GM23338 (cell line): ENCODE results near the gene TTC38.

ENCODE experiments used
- CREB1 ChIP-seq: fragments of 250-450 bp; sonication (Bioruptor Pico); IDR thresholded peaks from 2 replicates; pipeline ENCODE4 v1.5.0; 2020; ENCODE audit warnings: low read depth, mild to moderate bottlenecking, moderate library complexity
- CTCF ChIP-seq, 2 experiments: fragments of 200-600 bp in 1 of 2; sonication (generic) in 1 of 2; conservative IDR thresholded peaks; 2 replicates each; pipeline versions ENCODE4 v1.5.1 to v1.6.1; 2016 to 2017; ENCODE audit warnings: antibody characterized with exemption in 2 of 2, low read depth in 2 of 2, mild to moderate bottlenecking in 2 of 2, moderate library complexity in 1 of 2
- ETS1 ChIP-seq: IDR thresholded peaks from 2 replicates; pipeline ENCODE4 v1.6.1; 2016; ENCODE audit warnings: antibody characterized with exemption
- EZH2 ChIP-seq: fragments of 200-600 bp; sonication (generic); IDR thresholded peaks from one replicate; pipeline ENCODE4 v1.8.0; 2017; ENCODE audit warnings: antibody characterized with exemption, mild to moderate bottlenecking, low read depth; ENCODE audit not compliant: unreplicated experiment
- EZH2phosphoT487 ChIP-seq: fragments of 200-600 bp; sonication (generic); IDR thresholded peaks from one replicate; pipeline ENCODE4 v1.8.1; 2018; ENCODE audit warnings: antibody characterized with exemption; ENCODE audit not compliant: unreplicated experiment
- JUNB ChIP-seq: IDR thresholded peaks from one replicate; pipeline ENCODE4 v1.6.1; 2016; ENCODE audit warnings: antibody characterized with exemption; ENCODE audit not compliant: unreplicated experiment
- POLR2AphosphoS5 ChIP-seq: IDR thresholded peaks from 2 replicates; pipeline ENCODE4 v1.6.1; 2016; ENCODE audit warnings: antibody characterized with exemption, low read depth
- REST ChIP-seq: IDR thresholded peaks from one replicate; pipeline ENCODE4 v1.6.1; 2018; ENCODE audit warnings: antibody characterized with exemption; ENCODE audit not compliant: unreplicated experiment
- STAT1 ChIP-seq: IDR thresholded peaks from one replicate; pipeline ENCODE4 v1.6.1; 2016; ENCODE audit warnings: antibody characterized with exemption; ENCODE audit not compliant: unreplicated experiment
- ZNF114 ChIP-seq: fragments of 250-450 bp; sonication (Bioruptor Pico); IDR thresholded peaks from 2 replicates; pipeline ENCODE4 v1.5.0; 2020; ENCODE audit warnings: mild to moderate bottlenecking, moderate library complexity
- ZNF331 ChIP-seq: fragments of 250-450 bp; sonication (Bioruptor Pico); IDR thresholded peaks from 2 replicates; pipeline ENCODE4 v1.5.0; 2020; ENCODE audit warnings: low read depth, mild to moderate bottlenecking, moderate library complexity
- ZNF462 ChIP-seq: fragments of 250-450 bp; sonication (Bioruptor Pico); IDR thresholded peaks from 2 replicates; pipeline ENCODE4 v1.5.0; 2020; ENCODE audit warnings: mild to moderate bottlenecking, moderate library complexity

DNA sequence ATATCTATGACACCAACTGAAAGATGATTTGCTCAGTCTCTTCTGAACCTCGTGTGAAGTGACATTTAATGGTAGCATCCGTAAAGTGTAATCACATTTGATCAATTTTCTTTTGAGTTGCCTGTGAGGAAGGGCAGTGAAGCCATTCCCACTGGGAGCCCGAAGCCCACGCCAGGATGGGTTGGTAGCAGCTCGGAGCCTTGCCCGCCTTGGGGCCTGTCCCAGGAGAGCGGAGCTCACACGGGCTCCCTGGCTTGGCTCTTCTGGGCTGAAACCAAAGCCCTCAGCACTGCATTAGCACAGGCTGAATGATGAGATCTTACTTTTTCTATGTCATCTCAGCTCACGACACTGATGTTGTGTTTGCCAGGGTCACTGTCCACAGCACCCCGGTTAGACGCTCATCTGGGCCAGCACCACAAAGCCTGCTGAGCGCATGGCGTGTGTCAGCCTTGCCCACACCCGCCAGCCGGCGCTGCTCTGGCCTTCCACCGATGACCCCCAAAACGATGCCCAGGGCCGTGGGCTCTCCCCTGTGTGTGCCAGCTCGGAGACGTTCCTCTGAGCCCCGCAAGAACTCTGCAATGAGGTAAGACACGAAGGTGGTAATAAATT, 58.4 kb downstream of the TTC38 start:
- no peak for TF ChIP-seq CTCF (conservative IDR thresholded peaks at IDR 0.05; ENCODE audit: low read depth in 2 of 2)
- no peak for TF ChIP-seq EZH2phosphoT487
- no peak for TF ChIP-seq STAT1
- TF ChIP-seq REST: no peak
- TF ChIP-seq EZH2: no peak
- TF ChIP-seq ETS1: no peak
- no peak for TF ChIP-seq CREB1
- no peak for TF ChIP-seq POLR2AphosphoS5
- TF ChIP-seq JUNB: no peak
- TF ChIP-seq ZNF331 (CRISPR knock-in tag): no peak
- TF ChIP-seq ZNF462 (CRISPR knock-in tag): no peak
- no peak for TF ChIP-seq ZNF114 (CRISPR knock-in tag)
